ENCODE measurements around the gene ASTL. TPM values are rescaled to one million over a fixed set of nuclear protein-coding genes. Genes with fewer than 3 reads are reported as not detected.
"Not testable (repeated sequence)": the region's sequence is repeated elsewhere in the genome, so short reads cannot be mapped to it uniquely, and the experiment has no call there.

Gene ASTL
- total RNA-seq, 1 experiment from 2014 or later, result 0.23 TPM

- Mint-ChIP-seq H3K4me1 (ENCODE audit: low read depth, unreplicated experiment) (peaks cover 6% of the 10 kb centered on the region), H3K9me3 (ENCODE audit: unreplicated experiment) (no peaks in the 10 kb centered on the region), H3K27me3 (ENCODE audit: insufficient read depth, unreplicated experiment) (no peaks in the 10 kb centered on the region), H3K27ac (ENCODE audit: unreplicated experiment) (no peak overlapping the region), H3K4me3 (ENCODE audit: unreplicated experiment) (no peak overlapping the region), H3K36me3 (ENCODE audit: insufficient read depth, unreplicated experiment) (peaks cover 26% of the 10 kb centered on the region)
- Histone ChIP-seq H3K4me1 (peaks cover 18% of the 10 kb centered on the region), H3K9me3 (no peaks in the 10 kb centered on the region), H3K36me3 (ENCODE audit: control insufficient read depth, insufficient read depth, low read length) (peaks cover 2% of the 10 kb centered on the region; the same call in 1 of the 2 replicates), H3K27me3 (replicated peaks; ENCODE audit: control insufficient read depth, insufficient read depth, low read length) (no peaks in the 10 kb centered on the region), H3K4me3 (ENCODE audit: low read depth, low read length) (no peak overlapping the region)
- TF ChIP-seq CTCF (IDR thresholded peaks at IDR 0.05; ENCODE audit: insufficient read depth in 1 of 2, low read depth in 1 of 2, low read length in 1 of 2, severe bottlenecking in 1 of 2, unreplicated experiment in 1 of 2), result no peak
- intact Hi-C loops (cut with micrococcal nuclease; ENCODE audit: unreplicated experiment), result no loop called here
- POLR2A ChIA-PET, result interaction anchor here (1.1 kb wide), 1 partner anchor 66 kb away, joined by 3 read pairs; the partner anchor contains the start of gene STARD7
- CTCF ChIA-PET, result interaction anchor here (1.3 kb wide), 1 partner anchor 32 kb away, joined by 3 read pairs; no protein-coding TSS in a partner anchor
- no peak for DNase-seq
- no TSS peak for BruUV-seq (replicated peaks)
These were observed 4.2 kb upstream of the ASTL start for GRCh38 chr2:96142217-96143113.

GRCh38 chr2:96141624-96141967, 3.3 kb upstream of the ASTL start:
- H3K4me1 Mint-ChIP-seq (ENCODE audit: low read depth, unreplicated experiment); DNase-seq; H3K9me3 ChIP-seq; H3K27me3 Mint-ChIP-seq (ENCODE audit: insufficient read depth, unreplicated experiment); POLR2A ChIA-PET; H3K27ac Mint-ChIP-seq (ENCODE audit: unreplicated experiment); CTCF ChIA-PET; BruUV-seq (replicated peaks); H3K9me3 Mint-ChIP-seq (ENCODE audit: unreplicated experiment); H3K4me3 ChIP-seq (ENCODE audit: low read depth, low read length); H3K36me3 ChIP-seq (ENCODE audit: control insufficient read depth, insufficient read depth, low read length); intact Hi-C loops (cut with micrococcal nuclease; ENCODE audit: unreplicated experiment); H3K27me3 ChIP-seq (replicated peaks; ENCODE audit: control insufficient read depth, insufficient read depth, low read length); H3K4me3 Mint-ChIP-seq (ENCODE audit: unreplicated experiment): not testable (repeated sequence)
- peaks cover 18% of the 10 kb centered on the region for H3K4me1 ChIP-seq
- peaks cover 26% of the 10 kb centered on the region for H3K36me3 Mint-ChIP-seq (ENCODE audit: insufficient read depth, unreplicated experiment)

- BruUV-seq (replicated peaks), result no TSS peak
- no peak for DNase-seq
- Mint-ChIP-seq H3K36me3 (ENCODE audit: insufficient read depth, unreplicated experiment) (peaks cover 26% of the 10 kb centered on the region), H3K4me3 (ENCODE audit: unreplicated experiment) (no peak overlapping the region), H3K27me3 (ENCODE audit: insufficient read depth, unreplicated experiment) (peaks cover under 1% of the 10 kb centered on the region), H3K27ac (ENCODE audit: unreplicated experiment) (no peak overlapping the region), H3K4me1 (ENCODE audit: low read depth, unreplicated experiment) (peaks cover 6% of the 10 kb centered on the region), H3K9me3 (ENCODE audit: unreplicated experiment) (no peaks in the 10 kb centered on the region)
- H3K4me1 ChIP-seq, result peaks cover 16% of the 10 kb centered on the region
- POLR2A ChIA-PET, result no interaction called here
- H3K27me3 ChIP-seq (replicated peaks; ENCODE audit: control insufficient read depth, insufficient read depth, low read length), result no peaks in the 10 kb centered on the region
- H3K36me3 ChIP-seq (ENCODE audit: control insufficient read depth, insufficient read depth, low read length), result peaks cover 2% of the 10 kb centered on the region; the same call in 1 of the 2 replicates
- intact Hi-C loops (cut with micrococcal nuclease; ENCODE audit: unreplicated experiment), result no loop called here
- no peaks in the 10 kb centered on the region for H3K9me3 ChIP-seq
- no peak overlapping the region for H3K4me3 ChIP-seq (ENCODE audit: low read depth, low read length)
- CTCF ChIA-PET, result interaction anchor here (0.9 kb wide), 2 partner anchors 33 to 126 kb away, joined by 4 to 15 read pairs; no protein-coding TSS in a partner anchor
- no peak for TF ChIP-seq CTCF (IDR thresholded peaks at IDR 0.05; ENCODE audit: insufficient read depth in 1 of 2, low read depth in 1 of 2, low read length in 1 of 2, severe bottlenecking in 1 of 2, unreplicated experiment in 1 of 2)
These were observed 2.8 kb upstream of the ASTL start for GRCh38 chr2:96140941-96141623.
